ENCODE measurements around the gene ADAMTS20. TPM values are rescaled to one million over a fixed set of nuclear protein-coding genes. Genes with fewer than 3 reads are reported as not detected.

The ADAMTS20 gene
- total RNA-seq, 4 donors from 2014 or later: not detected

DNA sequence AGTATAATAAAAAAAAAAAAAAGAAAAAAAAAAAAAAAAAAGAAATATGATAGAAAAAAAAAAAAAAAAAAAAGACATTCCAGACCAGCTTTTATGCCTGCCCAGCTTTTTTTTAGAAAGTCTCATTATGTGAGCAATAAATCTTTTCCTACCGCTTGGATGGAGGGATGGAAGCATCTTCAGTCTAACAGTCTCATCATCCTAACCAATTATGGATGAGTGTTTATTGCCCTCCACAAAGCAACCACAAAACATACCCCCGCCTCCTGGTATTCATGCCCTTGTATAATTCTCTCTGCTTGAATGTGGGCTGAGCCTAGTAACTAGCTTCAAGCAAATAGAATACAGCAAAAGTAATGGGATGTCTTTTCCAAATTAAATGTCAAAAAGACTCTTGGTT is 33.7 kb upstream of the ADAMTS20 start:
- TF ChIP-seq POLR2A (IDR thresholded peaks at IDR 0.05): no peak
- TF ChIP-seq, protein P1, sequence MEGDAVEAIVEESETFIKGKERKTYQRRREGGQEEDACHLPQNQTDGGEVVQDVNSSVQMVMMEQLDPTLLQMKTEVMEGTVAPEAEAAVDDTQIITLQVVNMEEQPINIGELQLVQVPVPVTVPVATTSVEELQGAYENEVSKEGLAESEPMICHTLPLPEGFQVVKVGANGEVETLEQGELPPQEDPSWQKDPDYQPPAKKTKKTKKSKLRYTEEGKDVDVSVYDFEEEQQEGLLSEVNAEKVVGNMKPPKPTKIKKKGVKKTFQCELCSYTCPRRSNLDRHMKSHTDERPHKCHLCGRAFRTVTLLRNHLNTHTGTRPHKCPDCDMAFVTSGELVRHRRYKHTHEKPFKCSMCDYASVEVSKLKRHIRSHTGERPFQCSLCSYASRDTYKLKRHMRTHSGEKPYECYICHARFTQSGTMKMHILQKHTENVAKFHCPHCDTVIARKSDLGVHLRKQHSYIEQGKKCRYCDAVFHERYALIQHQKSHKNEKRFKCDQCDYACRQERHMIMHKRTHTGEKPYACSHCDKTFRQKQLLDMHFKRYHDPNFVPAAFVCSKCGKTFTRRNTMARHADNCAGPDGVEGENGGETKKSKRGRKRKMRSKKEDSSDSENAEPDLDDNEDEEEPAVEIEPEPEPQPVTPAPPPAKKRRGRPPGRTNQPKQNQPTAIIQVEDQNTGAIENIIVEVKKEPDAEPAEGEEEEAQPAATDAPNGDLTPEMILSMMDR (IDR thresholded peaks at IDR 0.05): no peak
- H3K4me3 ChIP-seq (ENCODE audit: low read depth, poor library complexity, severe bottlenecking): no peak overlapping the region
- no peak for DNase-seq (ENCODE audit: low spot score in 2 of 2)
- 59 to 61% methylated on average over 2 of the region's 2 CpGs for WGBS, 2 donors
- intact Hi-C loops (cut with DNase I; ENCODE audit: low total_unique reads): no loop called here

- WGBS, 2 donors: 86 to 87% methylated on average over 5 of the region's 5 CpGs
- no peak for DNase-seq (ENCODE audit: low spot score in 2 of 2)
- H3K4me3 ChIP-seq (ENCODE audit: low read depth, poor library complexity, severe bottlenecking): no peak overlapping the region
- intact Hi-C loops (cut with DNase I; ENCODE audit: low total_unique reads): no loop called here
- TF ChIP-seq, protein P1 (IDR thresholded peaks at IDR 0.05): no peak
- TF ChIP-seq POLR2A (IDR thresholded peaks at IDR 0.05): no peak
Observed at GRCh38 chr12:43580601-43581000, 28.6 kb upstream of the ADAMTS20 start.

DNA sequence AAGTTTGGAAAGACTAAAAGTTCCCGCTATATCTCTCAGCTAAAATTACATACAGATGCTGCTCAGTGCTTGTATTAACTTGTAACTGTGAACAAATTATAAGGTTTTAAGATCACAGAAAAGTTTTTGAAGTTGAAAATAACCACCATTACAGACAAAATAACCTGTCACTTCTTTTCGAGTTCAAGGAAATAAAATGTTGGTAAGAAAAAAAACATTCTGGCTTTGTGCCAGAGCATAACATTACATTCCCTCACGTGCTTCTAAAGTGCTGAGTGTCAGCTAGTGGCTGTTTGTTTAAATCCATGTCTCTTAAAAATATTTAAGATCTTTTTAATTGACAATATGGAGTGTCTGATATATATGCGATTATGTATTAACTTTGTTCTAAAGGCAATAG is 27.2 kb upstream of the ADAMTS20 start:
- no peak for TF ChIP-seq POLR2A (IDR thresholded peaks at IDR 0.05)
- TF ChIP-seq, protein P1 (IDR thresholded peaks at IDR 0.05): no peak
- DNase-seq (ENCODE audit: low spot score in 2 of 2): no peak
- 13 to 20% methylated on average over 4 of the region's 4 CpGs for WGBS, 2 donors
- no peak overlapping the region for H3K4me3 ChIP-seq (ENCODE audit: low read depth, poor library complexity, severe bottlenecking)
- intact Hi-C loops (cut with DNase I; ENCODE audit: low total_unique reads): no loop called here

DNA sequence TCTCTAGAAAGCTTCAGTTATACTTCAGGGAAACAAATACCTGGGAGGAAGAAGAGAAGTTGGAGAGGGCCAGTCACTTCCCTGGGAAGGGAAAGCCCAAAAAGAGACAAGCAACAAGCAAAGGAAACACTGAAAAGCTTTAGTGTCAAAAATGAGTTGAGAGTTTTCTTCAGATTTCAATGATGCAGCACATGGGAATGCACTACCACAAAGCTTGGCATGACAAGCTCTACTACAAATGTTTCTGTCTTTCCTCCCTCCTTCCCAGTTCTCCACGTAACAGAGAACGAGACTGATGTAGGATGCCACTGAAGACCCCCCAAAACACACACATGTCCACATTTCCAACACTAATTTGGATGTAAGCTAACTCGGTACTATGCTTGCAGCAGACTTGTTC is 26.8 kb upstream of the ADAMTS20 start:
- intact Hi-C loops (cut with DNase I; ENCODE audit: low total_unique reads): no loop called here

DNA sequence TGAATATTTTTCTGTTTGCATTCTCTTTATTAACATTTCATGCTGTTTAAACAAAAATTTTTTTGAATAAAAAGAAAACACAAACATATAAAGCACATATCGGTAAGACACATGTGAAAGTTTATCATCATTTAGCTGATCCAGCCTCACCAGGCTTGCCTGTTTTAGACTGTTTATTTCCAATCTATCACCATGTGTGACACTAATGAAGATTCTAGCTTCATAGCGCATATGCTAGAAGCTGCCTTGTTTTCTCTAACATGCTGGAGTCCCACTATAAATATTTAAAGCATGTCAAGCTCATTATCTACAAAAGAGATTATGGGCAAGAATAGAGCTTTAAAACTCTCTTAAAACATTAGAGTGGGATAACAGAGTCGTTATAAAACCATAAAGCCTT is 25.4 kb upstream of the ADAMTS20 start:
- H3K4me3 ChIP-seq (ENCODE audit: low read depth, poor library complexity, severe bottlenecking): no peak overlapping the region
- 60 to 63% methylated on average over 3 of the region's 3 CpGs for WGBS, 2 donors
- TF ChIP-seq, protein P1 (IDR thresholded peaks at IDR 0.05): no peak
- no peak for TF ChIP-seq POLR2A (IDR thresholded peaks at IDR 0.05)
- DNase-seq (ENCODE audit: low spot score in 2 of 2): no peak
- intact Hi-C loops (cut with DNase I; ENCODE audit: low total_unique reads): no loop called here

More for the DNA sequence above, 26.8 kb upstream of the ADAMTS20 start:
- no peak overlapping the region for H3K4me3 ChIP-seq (ENCODE audit: low read depth, poor library complexity, severe bottlenecking)
- no peak for DNase-seq (ENCODE audit: low spot score in 2 of 2)
- 17 to 30% methylated on average over 3 of the region's 3 CpGs for WGBS, 2 donors
- TF ChIP-seq, protein P1 (IDR thresholded peaks at IDR 0.05): no peak
- no peak for TF ChIP-seq POLR2A (IDR thresholded peaks at IDR 0.05)

GRCh38 chr12:43576162-43576561 is 24.2 kb upstream of the ADAMTS20 start:
- intact Hi-C loops (cut with DNase I; ENCODE audit: low total_unique reads): no loop called here
- H3K4me3 ChIP-seq (ENCODE audit: low read depth, poor library complexity, severe bottlenecking): no peak overlapping the region
- no peak for TF ChIP-seq POLR2A (IDR thresholded peaks at IDR 0.05)
- TF ChIP-seq, protein P1 (IDR thresholded peaks at IDR 0.05): no peak
- no peak for DNase-seq (ENCODE audit: low spot score in 2 of 2)
- WGBS, 2 donors: 74 to 75% methylated on average over 2 of the region's 2 CpGs
